OCI-LY7 (cell line): Measurements from ENCODE around the gene C3orf20.

Experiments
- CTCF ChIP-seq: fragments of 200-600 bp; sonication (generic); conservative IDR thresholded peaks from 2 replicates; pipeline ENCODE4 v1.5.1; 2014; ENCODE audit warnings: mild to moderate bottlenecking, antibody characterized with exemption, low read length, moderate library complexity, mixed read lengths
- EZH2phosphoT487 ChIP-seq: fragments of 200-600 bp; sonication (generic); IDR thresholded peaks from 2 replicates; pipeline ENCODE4 v1.6.1; 2018; ENCODE audit warnings: low read depth, borderline replicate concordance, mild to moderate bottlenecking, mixed run types, antibody characterized with exemption, low read length, moderate library complexity, mixed read lengths

DNA sequence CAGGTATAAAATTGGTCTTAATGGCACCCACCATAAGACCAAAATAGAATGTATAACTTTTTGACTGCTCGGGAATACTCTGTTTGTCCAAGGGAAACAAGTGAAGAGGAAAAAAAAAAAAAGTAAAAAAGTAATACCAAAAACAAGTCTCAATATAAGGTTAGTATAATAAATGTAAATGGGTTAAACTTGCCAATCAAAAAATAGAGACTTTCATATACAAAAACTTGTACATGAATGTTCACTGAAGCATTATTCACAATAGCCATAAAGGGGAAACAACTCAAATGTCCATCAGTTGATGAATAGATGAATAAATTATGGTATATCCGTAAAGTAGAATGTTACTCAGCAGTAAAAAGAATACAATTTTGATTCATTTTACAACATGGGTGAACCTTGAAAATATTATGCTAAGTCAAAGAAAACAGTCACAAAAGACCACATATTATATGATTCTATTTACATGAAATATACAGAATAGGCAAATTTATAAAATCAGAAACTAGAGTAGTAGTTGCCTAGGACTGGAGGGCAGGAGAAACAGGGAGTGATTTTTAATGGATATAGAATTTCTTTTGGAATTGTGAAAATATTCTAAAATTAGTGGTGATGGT is 104.2 kb downstream of the C3orf20 start:
- no peak for TF ChIP-seq CTCF
- no peak for TF ChIP-seq EZH2phosphoT487
